Mucosa of rectum (tissue), 2 donors: ENCODE measurements around the gene MDK.

ENCODE experiments used
- H3K27ac ChIP-seq, 2 donors: one replicate each; pipeline ENCODE4 v1.7.0; 2013; ENCODE audit warnings: inconsistent platforms in 2 of 2, low read depth in 2 of 2, low read length in 2 of 2
- H3K27me3 ChIP-seq, 2 donors: one replicate each; pipeline ENCODE4 v1.7.0; 2013; ENCODE audit warnings: low read length in 2 of 2; ENCODE audit not compliant: control insufficient read depth in 2 of 2, insufficient read depth in 2 of 2
- H3K36me3 ChIP-seq, 2 donors: one replicate each; pipeline ENCODE4 v1.7.0; 2013; ENCODE audit warnings: low read length in 2 of 2; ENCODE audit not compliant: control insufficient read depth in 2 of 2, insufficient read depth in 2 of 2
- H3K4me1 ChIP-seq, 2 donors: one replicate each; pipeline ENCODE4 v1.7.0; 2013; ENCODE audit warnings: low read length in 2 of 2, mild to moderate bottlenecking in 1 of 2; ENCODE audit not compliant: control insufficient read depth in 2 of 2, insufficient read depth in 2 of 2
- H3K4me3 ChIP-seq, 2 donors: one replicate each; pipeline ENCODE4 v1.7.0; 2013; ENCODE audit warnings: low read length in 2 of 2
- H3K9ac ChIP-seq, 2 donors: one replicate each; pipeline ENCODE4 v1.7.0; 2013; ENCODE audit warnings: low read length in 2 of 2, low read depth in 1 of 2, mild to moderate bottlenecking in 1 of 2
- H3K9me3 ChIP-seq, 2 donors: one replicate each; pipeline ENCODE4 v1.7.0; 2013; ENCODE audit warnings: low read length in 2 of 2; ENCODE audit not compliant: control insufficient read depth in 2 of 2
- donor health status: healthy.
- donor health status: Normal muscosa, but diverticular disease.

Gene MDK

GRCh38 chr11:46347637-46348311 is 33.7 kb upstream of the MDK start:
- Histone ChIP-seq H3K36me3 (no peaks in the 10 kb centered on the region), H3K27me3 (no peaks in the 10 kb centered on the region), H3K4me3 (peak overlapping the region; percentile 85 to 89), H3K9me3 (no peaks in the 10 kb centered on the region), H3K27ac (peak overlapping the region; percentile 3 to 43), H3K4me1 (peaks cover 19 to 25% of the 10 kb centered on the region in 2 donors), H3K9ac (peak overlapping the region; percentile 68 to 80)

GRCh38 chr11:46348566-46349401 is 32.7 kb upstream of the MDK start:
- Histone ChIP-seq H3K9me3 (no peaks in the 10 kb centered on the region), H3K27ac (peak overlapping the region in 1 of 2 donors; percentile 35), H3K27me3 (no peaks in the 10 kb centered on the region), H3K4me3 (peak overlapping the region; percentile 85 to 89), H3K9ac (peak overlapping the region; percentile 68 to 80), H3K4me1 (peaks cover 19 to 25% of the 10 kb centered on the region in 2 donors), H3K36me3 (no peaks in the 10 kb centered on the region)

- Histone ChIP-seq H3K4me1 (peaks cover 17 to 23% of the 10 kb centered on the region in 2 donors), H3K27me3 (no peaks in the 10 kb centered on the region), H3K9ac (no peak overlapping the region), H3K27ac (no peak overlapping the region), H3K4me3 (no peak overlapping the region), H3K36me3 (peaks cover 0 to 3% of the 10 kb centered on the region in 2 donors), H3K9me3 (no peaks in the 10 kb centered on the region)
Observed at GRCh38 chr11:46350695-46351094, 30.8 kb upstream of the MDK start.

- no peak overlapping the region for H3K4me3 ChIP-seq
- H3K27me3 ChIP-seq, result no peaks in the 10 kb centered on the region
- peaks cover 0 to 3% of the 10 kb centered on the region in 2 donors for H3K36me3 ChIP-seq
- H3K27ac ChIP-seq, result no peak overlapping the region
- H3K9ac ChIP-seq, result no peak overlapping the region
- peaks cover 17 to 23% of the 10 kb centered on the region in 2 donors for H3K4me1 ChIP-seq
- H3K9me3 ChIP-seq, result no peaks in the 10 kb centered on the region
Observed at GRCh38 chr11:46351148-46351547, 30.3 kb upstream of the MDK start.

GRCh38 chr11:46351606-46352005 is 29.9 kb upstream of the MDK start:
- Histone ChIP-seq H3K4me1 (peaks cover 16 to 23% of the 10 kb centered on the region in 2 donors), H3K27me3 (no peaks in the 10 kb centered on the region), H3K4me3 (peak overlapping the region in 1 of 2 donors; percentile 20), H3K27ac (no peak overlapping the region), H3K9ac (no peak overlapping the region), H3K9me3 (no peaks in the 10 kb centered on the region), H3K36me3 (peaks cover 0 to 3% of the 10 kb centered on the region in 2 donors)

- no peaks in the 10 kb centered on the region for H3K27me3 ChIP-seq
- H3K4me3 ChIP-seq, result peak overlapping the region in 1 of 2 donors; percentile 20
- H3K9me3 ChIP-seq, result no peaks in the 10 kb centered on the region
- H3K36me3 ChIP-seq, result peaks cover 0 to 3% of the 10 kb centered on the region in 2 donors
- H3K27ac ChIP-seq, result peak overlapping the region in 1 of 2 donors; percentile 23
- H3K4me1 ChIP-seq, result peaks cover 12 to 20% of the 10 kb centered on the region in 2 donors
- no peak overlapping the region for H3K9ac ChIP-seq
Observed at GRCh38 chr11:46352063-46352841, 29.2 kb upstream of the MDK start.

GRCh38 chr11:46353698-46354097 is 27.8 kb upstream of the MDK start:
- H3K4me1 ChIP-seq, result peaks cover 4 to 11% of the 10 kb centered on the region in 2 donors
- peaks cover 0 to 3% of the 10 kb centered on the region in 2 donors for H3K36me3 ChIP-seq
- no peak overlapping the region for H3K9ac ChIP-seq
- H3K27ac ChIP-seq, result no peak overlapping the region
- H3K27me3 ChIP-seq, result no peaks in the 10 kb centered on the region
- no peaks in the 10 kb centered on the region for H3K9me3 ChIP-seq
- no peak overlapping the region for H3K4me3 ChIP-seq

GRCh38 chr11:46356924-46357482 is 24.5 kb upstream of the MDK start:
- Histone ChIP-seq H3K36me3 (peaks cover 0 to 3% of the 10 kb centered on the region in 2 donors), H3K4me1 (peaks cover 11 to 13% of the 10 kb centered on the region in 2 donors), H3K9me3 (no peaks in the 10 kb centered on the region), H3K27me3 (no peaks in the 10 kb centered on the region), H3K27ac (no peak overlapping the region), H3K9ac (no peak overlapping the region), H3K4me3 (peak overlapping the region in 1 of 2 donors; percentile 14)

- no peaks in the 10 kb centered on the region for H3K9me3 ChIP-seq
- no peak overlapping the region for H3K27ac ChIP-seq
- H3K27me3 ChIP-seq, result no peaks in the 10 kb centered on the region
- no peak overlapping the region for H3K9ac ChIP-seq
- peak overlapping the region in 1 of 2 donors; percentile 14 for H3K4me3 ChIP-seq
- H3K4me1 ChIP-seq, result peaks cover 15 to 16% of the 10 kb centered on the region in 2 donors
- peaks cover 0 to 3% of the 10 kb centered on the region in 2 donors for H3K36me3 ChIP-seq
Observed at GRCh38 chr11:46357483-46357936, 24.0 kb upstream of the MDK start.
